ENCODE measurements around the gene IPP.

IPP gene

DNA sequence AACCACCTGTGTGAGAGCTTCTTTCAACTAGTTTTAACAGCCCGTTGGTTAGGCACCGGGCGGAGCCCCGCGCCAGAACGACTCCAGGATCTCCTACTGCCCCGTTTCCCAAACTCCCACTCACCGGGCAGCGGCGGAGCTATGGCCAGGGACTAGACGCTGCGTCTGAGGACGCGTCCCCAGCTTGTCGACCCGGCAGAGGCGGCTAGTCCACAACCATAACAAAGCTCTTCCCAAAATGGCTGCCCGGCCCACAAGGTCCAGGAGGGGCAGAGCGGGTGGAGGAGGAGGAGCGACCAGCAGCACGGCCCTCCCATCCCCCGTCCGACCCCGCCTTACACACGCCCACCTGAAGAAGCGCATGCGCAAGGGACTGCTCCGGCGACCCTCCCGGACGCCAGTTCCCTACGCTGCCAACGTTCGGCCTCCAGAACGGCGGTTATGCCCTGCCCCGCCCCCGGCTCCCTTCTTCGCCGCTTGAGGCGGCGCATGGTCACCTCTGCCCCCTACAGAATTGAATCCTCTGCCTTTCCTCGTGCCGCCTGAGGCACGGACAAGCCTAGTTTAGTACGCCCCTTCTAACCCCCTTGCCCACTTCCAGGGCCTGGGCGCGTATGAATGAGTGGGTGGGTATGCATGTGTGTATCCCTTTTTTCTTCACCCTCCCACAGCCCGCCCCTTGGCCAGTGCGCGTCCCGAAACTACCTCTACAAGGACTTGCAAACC is 64.0 kb downstream of the IPP start, which contains the start of gene GPBP1L1:
Gene GPBP1L1, minus strand, starts transcription at position 246 of the 726 bp plus-strand sequence. CDS start 27,446 bp downstream, outside the sequence.
- DNase-seq (ENCODE audit: low spot score) = peak; percentile 95
- TF ChIP-seq, protein P1, sequence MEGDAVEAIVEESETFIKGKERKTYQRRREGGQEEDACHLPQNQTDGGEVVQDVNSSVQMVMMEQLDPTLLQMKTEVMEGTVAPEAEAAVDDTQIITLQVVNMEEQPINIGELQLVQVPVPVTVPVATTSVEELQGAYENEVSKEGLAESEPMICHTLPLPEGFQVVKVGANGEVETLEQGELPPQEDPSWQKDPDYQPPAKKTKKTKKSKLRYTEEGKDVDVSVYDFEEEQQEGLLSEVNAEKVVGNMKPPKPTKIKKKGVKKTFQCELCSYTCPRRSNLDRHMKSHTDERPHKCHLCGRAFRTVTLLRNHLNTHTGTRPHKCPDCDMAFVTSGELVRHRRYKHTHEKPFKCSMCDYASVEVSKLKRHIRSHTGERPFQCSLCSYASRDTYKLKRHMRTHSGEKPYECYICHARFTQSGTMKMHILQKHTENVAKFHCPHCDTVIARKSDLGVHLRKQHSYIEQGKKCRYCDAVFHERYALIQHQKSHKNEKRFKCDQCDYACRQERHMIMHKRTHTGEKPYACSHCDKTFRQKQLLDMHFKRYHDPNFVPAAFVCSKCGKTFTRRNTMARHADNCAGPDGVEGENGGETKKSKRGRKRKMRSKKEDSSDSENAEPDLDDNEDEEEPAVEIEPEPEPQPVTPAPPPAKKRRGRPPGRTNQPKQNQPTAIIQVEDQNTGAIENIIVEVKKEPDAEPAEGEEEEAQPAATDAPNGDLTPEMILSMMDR (IDR thresholded peaks at IDR 0.05; ENCODE audit: extremely low read depth, missing control alignments) = no peak

DNA sequence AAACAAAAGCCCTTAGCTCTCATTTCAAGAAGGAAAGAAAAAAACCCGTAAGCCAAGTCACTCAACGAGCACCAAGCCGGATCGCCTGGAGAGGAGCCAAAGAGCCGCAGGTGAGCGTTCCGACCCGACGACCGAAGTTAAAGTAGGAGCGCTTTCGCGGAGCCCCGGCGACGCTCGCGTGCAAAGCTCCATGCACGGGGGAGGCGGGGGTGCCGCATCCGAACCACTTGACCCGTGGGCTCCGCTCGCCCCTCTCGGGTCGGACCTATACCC is 64.5 kb downstream of the IPP start:
- TF ChIP-seq, protein P1 (IDR thresholded peaks at IDR 0.05; ENCODE audit: extremely low read depth, missing control alignments) = no peak
- DNase-seq (ENCODE audit: low spot score) = peak; percentile 25

DNA sequence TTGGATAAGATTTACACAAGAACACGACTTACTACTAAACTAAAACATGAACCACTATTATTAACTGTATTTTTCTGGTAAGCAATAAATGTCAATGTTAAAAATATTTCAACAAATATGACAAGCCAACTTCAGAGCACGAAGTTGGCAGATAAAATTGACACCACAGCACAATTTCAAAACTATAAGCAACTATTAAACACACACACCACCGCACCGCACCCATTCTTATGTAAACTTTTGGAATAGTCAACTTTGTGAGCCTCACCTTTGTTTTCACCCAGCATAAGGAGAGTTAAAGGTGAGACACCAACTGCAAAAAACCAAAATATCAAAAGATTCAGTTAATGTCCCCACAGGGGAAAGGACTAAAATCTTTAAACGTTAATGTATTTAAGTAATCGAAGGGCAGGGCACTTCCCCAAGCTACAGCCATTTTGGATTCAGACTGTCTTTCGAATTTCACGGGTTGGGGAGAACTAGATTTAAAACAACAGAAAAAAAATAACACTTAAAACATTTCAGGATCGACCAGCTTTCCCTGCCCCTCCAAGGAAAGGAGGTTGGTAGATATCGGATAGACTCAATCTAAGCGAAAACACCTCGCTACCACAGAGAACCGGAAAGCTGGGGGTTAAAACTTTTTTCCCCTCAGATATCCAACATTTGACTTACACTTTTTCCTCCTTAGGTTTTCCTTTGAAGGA is 65.0 kb downstream of the IPP start:
- TF ChIP-seq, protein P1 (IDR thresholded peaks at IDR 0.05; ENCODE audit: extremely low read depth, missing control alignments) = no peak
- DNase-seq (ENCODE audit: low spot score) = no peak

DNA sequence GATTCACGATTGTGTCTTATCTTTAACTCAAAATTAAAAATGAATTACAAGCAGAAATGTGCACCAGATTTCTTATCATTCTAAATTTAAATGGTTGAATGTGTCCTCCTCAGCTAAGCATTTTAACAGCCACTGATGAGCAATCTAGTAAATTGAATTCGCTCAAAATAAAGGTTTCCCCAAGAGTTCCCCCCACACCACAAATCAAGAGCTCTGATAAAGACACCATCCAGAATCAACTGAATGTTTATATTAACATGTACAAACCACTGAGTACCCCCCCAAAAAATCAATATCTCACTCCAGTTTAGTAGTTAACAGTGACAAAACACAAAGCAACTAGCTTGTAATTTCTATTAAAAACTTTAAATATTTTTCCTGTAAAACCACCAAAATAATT is 66.1 kb downstream of the IPP start:
- TF ChIP-seq, protein P1 (IDR thresholded peaks at IDR 0.05; ENCODE audit: extremely low read depth, missing control alignments) = no peak
- DNase-seq (ENCODE audit: low spot score) = no peak

DNA sequence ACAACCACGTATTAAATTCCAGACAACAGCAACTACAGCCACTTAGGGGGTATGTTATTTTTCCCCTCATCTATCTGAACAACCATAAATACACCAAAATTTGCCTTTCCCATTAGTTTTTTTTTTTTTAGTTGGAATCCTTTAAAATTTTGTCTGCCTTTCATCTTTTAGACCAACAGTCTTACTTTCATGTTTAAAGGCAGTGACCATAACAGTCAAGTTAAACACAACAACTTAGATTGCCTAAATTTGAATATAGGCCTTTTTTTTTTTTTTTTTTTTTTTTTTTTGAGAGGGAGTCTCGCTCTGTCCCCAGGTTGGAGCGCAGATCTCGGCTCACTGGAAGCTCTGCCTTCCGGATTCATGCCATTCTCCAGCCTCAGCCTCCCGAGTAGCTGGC is 67.5 kb downstream of the IPP start:
- TF ChIP-seq, protein P1 (IDR thresholded peaks at IDR 0.05; ENCODE audit: extremely low read depth, missing control alignments) = no peak
- DNase-seq (ENCODE audit: low spot score) = no peak

DNA sequence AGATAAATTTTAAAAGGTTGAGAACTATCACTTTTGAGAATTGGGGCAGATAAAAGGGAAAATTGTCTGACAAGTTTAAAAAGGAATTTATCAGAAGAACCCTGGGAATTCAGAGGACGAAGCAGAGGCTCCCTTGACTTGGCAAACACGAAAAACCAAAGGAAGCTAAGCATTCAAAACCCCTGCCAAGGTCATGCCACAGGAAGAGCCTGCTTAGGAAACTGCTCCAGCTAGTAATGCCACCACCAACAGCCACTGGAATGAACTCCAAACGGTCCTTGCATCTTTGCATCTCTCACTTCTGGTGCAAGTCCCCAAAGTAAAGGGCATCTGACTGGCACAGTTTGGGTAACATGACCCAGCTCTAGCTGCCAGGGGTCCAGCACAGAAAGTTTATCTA is 71.3 kb downstream of the IPP start:
- TF ChIP-seq, protein P1 (IDR thresholded peaks at IDR 0.05; ENCODE audit: extremely low read depth, missing control alignments) = no peak
- no peak for DNase-seq (ENCODE audit: low spot score)

DNA sequence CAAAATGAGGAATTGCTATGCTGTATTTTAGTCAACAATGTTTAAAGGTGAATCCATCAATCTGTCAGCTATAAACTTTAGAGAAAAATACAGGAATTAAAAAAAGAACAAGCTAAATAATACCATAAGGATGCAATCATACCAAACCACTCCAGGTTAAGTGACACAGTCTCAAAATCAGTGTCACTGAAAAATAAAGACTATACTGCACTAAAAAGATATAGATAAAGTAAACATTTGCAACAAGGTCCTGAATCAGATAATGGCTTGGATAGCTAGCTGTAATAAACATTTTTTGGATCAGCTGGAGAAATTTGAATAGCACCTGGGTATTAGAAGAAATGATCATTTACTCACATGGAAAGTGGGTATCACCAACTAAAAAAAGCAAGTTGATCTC is 72.0 kb downstream of the IPP start:
- TF ChIP-seq, protein P1 (IDR thresholded peaks at IDR 0.05; ENCODE audit: extremely low read depth, missing control alignments) = no peak
- DNase-seq (ENCODE audit: low spot score) = no peak
